HEK293T (cell line): ENCODE results near the gene ZBTB11.
"Not testable (repeated sequence)": the region's sequence is repeated elsewhere in the genome, so short reads cannot be mapped to it uniquely, and the experiment has no call there.

Source experiments
- CTCF ChIA-PET: fragments of 350-600 bp; formaldehyde crosslinking; extraction: SDS; loops from one replicate; lab custom pipeline; 2021; ENCODE audit warnings: antibody characterized with exemption, inconsistent platforms; lab: Yijun Ruan, JAX
- POLR2A ChIA-PET: fragments of 350-600 bp; formaldehyde crosslinking; extraction: SDS; loops from one replicate; lab custom pipeline; 2020; ENCODE audit warnings: antibody characterized with exemption, inconsistent platforms; lab: Yijun Ruan, JAX
- DNase-seq: peaks from one replicate; pipeline ENCODE4 v3.0.0; 2012; ENCODE audit warnings: mixed read lengths; ENCODE audit errors: extremely low spot score
- ARNT ChIP-seq: fragments of 450-650 bp; IDR thresholded peaks from 2 replicates; pipeline ENCODE4 v1.6.1; 2017; ENCODE audit warnings: mild to moderate bottlenecking
- BHLHE40 ChIP-seq: fragments of 450-650 bp; IDR thresholded peaks from 2 replicates; pipeline ENCODE4 v1.6.1; 2016; ENCODE audit warnings: mild to moderate bottlenecking, moderate library complexity, borderline replicate concordance
- CTBP1 ChIP-seq: fragments of 450-650 bp; IDR thresholded peaks from 2 replicates; pipeline ENCODE4 v1.6.1; 2016; ENCODE audit warnings: borderline replicate concordance
- ELF4 ChIP-seq: fragments of 450-650 bp; IDR thresholded peaks from 2 replicates; pipeline ENCODE4 v1.6.1; 2017; ENCODE audit warnings: antibody characterized with exemption
- FOXA1 ChIP-seq: fragments of 450-650 bp; IDR thresholded peaks from 2 replicates; pipeline ENCODE4 v1.6.1; 2016; ENCODE audit warnings: mild to moderate bottlenecking
- FOXK2 ChIP-seq: fragments of 450-650 bp; IDR thresholded peaks from 2 replicates; pipeline ENCODE4 v1.6.1; 2016; ENCODE audit warnings: mild to moderate bottlenecking
- FOXM1 ChIP-seq: fragments of 450-650 bp; IDR thresholded peaks from 2 replicates; pipeline ENCODE4 v1.6.1; 2017; ENCODE audit warnings: mild to moderate bottlenecking, borderline replicate concordance
- HDGF ChIP-seq: fragments of 450-650 bp; IDR thresholded peaks from 2 replicates; pipeline ENCODE4 v1.6.1; 2017; ENCODE audit warnings: antibody characterized with exemption, borderline replicate concordance
- L3MBTL2 ChIP-seq: fragments of 450-650 bp; conservative IDR thresholded peaks from 2 replicates; pipeline ENCODE4 v1.6.1; 2016; ENCODE audit warnings: mild to moderate bottlenecking
- LEF1 ChIP-seq: fragments of 450-650 bp; IDR thresholded peaks from 2 replicates; pipeline ENCODE4 v1.6.1; 2017; ENCODE audit warnings: mild to moderate bottlenecking, borderline replicate concordance
- NFRKB ChIP-seq: fragments of 450-650 bp; IDR thresholded peaks from 2 replicates; pipeline ENCODE4 v1.6.1; 2016; ENCODE audit warnings: mild to moderate bottlenecking, moderate library complexity
- PKNOX1 ChIP-seq: fragments of 450-650 bp; IDR thresholded peaks from 2 replicates; pipeline ENCODE4 v1.6.1; 2016
- SP1 ChIP-seq: fragments of 450-650 bp; IDR thresholded peaks from 2 replicates; pipeline ENCODE4 v1.6.1; 2017
- SUZ12 ChIP-seq: fragments of 450-650 bp; IDR thresholded peaks from 2 replicates; pipeline ENCODE4 v1.6.1; 2016; ENCODE audit warnings: mild to moderate bottlenecking
- TARDBP ChIP-seq: fragments of 450-650 bp; IDR thresholded peaks from 2 replicates; pipeline ENCODE4 v1.6.1; 2016
- ZNF384 ChIP-seq: fragments of 450-650 bp; IDR thresholded peaks from 2 replicates; pipeline ENCODE4 v1.6.1; 2016

ZBTB11 gene

DNA sequence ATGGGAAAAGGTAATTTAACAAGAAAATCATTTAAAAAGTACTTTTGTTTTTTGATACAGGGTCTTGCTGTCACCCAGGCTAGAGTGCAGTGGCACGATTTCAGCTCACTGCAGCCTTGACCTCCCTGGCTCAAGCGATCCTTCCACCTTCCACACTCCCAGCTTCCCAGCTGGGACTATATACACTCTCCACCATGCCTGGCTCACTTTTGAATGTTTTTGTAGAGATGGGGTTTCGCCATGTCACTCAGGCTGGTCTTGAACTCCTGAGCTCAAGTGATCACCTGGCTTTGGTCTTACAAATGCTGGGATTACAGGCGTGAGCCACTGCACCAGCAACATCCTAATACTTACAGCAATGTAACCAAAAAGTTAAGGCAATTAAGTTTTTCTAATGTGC lies 3.5 kb upstream of the ZBTB11 start:
- DNase-seq = no peak
- ChIA-PET CTCF (no interaction called here), POLR2A (interaction anchor here (0.8 to 1.6 kb wide), 2 partner anchors 11 to 119 kb away, joined by 3 read pairs; partner anchors contain the start of gene TRMT10C)
- no peak for TF ChIP-seq L3MBTL2
- TF ChIP-seq FOXK2 = no peak
- TF ChIP-seq LEF1 = no peak
- no peak for TF ChIP-seq ELF4
- TF ChIP-seq SUZ12 = no peak
- TF ChIP-seq FOXA1 = no peak

GRCh38 chr3:101678837-101679236 lies 1.9 kb upstream of the ZBTB11 start:
- CTCF ChIA-PET, DNase-seq: not testable (repeated sequence)
- POLR2A ChIA-PET = interaction anchor here (3.5 to 3.9 kb wide), 2 partner anchors 7 to 105 kb away, joined by 23 to 57 read pairs; partner anchors contain the start of genes PCNP and RPL24

GRCh38 chr3:101677436-101678286 lies 729 bp upstream of the ZBTB11 start:
- CTCF ChIA-PET = interaction anchor here (0.6 kb wide), 3 partner anchors 8 to 596 kb away, joined by 3 read pairs; no protein-coding TSS in a partner anchor
- DNase-seq = no peak
- POLR2A ChIA-PET = interaction anchor here (1.1 to 3.9 kb wide), 7 partner anchors 8 to 116 kb away, joined by 3 to 57 read pairs (median 8); partner anchors contain the start of genes CEP97, PCNP, RPL24 and TRMT10C
- TF ChIP-seq FOXA1 = no peak
- no peak for TF ChIP-seq FOXK2
- TF ChIP-seq TARDBP = no peak
- TF ChIP-seq NFRKB = peak; percentile 14; the same call in 1 of the 2 replicates
- TF ChIP-seq L3MBTL2 = no peak
- TF ChIP-seq ZNF384 = no peak

GRCh38 chr3:101676216-101676764 lies 642 bp downstream of the ZBTB11 start:
- CTCF ChIA-PET = interaction anchor here (0.7 kb wide), 1 partner anchor 166 kb away, joined by 3 read pairs; no protein-coding TSS in a partner anchor
- TF ChIP-seq HDGF = 0 out of 2 replicates have a peak, but pooled peaks have one; percentile 36
- no peak for TF ChIP-seq FOXA1
- DNase-seq = peak; percentile 87
- POLR2A ChIA-PET = interaction anchor here (0.6 to 3.9 kb wide), 9 partner anchors 9 to 164 kb away, joined by 3 to 57 read pairs (median 6); partner anchors contain the start of genes CEP97, PCNP, RPL24 and TRMT10C

- POLR2A ChIA-PET = interaction anchor here (0.6 to 3.9 kb wide), 7 partner anchors 10 to 164 kb away, joined by 3 to 57 read pairs (median 8); partner anchors contain the start of genes CEP97, PCNP, RPL24 and TRMT10C
- peak; percentile 25 for DNase-seq
- no peak for TF ChIP-seq BHLHE40
- no peak for TF ChIP-seq ZNF384
- no peak for TF ChIP-seq TARDBP
- TF ChIP-seq SP1 = no peak
- no peak for TF ChIP-seq FOXM1
- no peak for TF ChIP-seq PKNOX1
- no peak for TF ChIP-seq L3MBTL2
- TF ChIP-seq ARNT = no peak
- no peak for TF ChIP-seq LEF1
- no peak for TF ChIP-seq SUZ12
- TF ChIP-seq FOXK2 = no peak
- TF ChIP-seq CTBP1 = no peak
- TF ChIP-seq ELF4 = no peak
- no peak for TF ChIP-seq FOXA1
- no peak for TF ChIP-seq NFRKB
- TF ChIP-seq HDGF = no peak
- CTCF ChIA-PET = no interaction called here
These were observed 1.2 kb downstream of the ZBTB11 start for GRCh38 chr3:101675709-101676215.

- ChIA-PET POLR2A (interaction anchor here (1.3 to 3.1 kb wide), 2 partner anchors 10 to 101 kb away, joined by 4 to 17 read pairs; partner anchors contain the start of gene PCNP), CTCF (interaction anchor here (0.9 kb wide), 1 partner anchor 39 kb away, joined by 4 read pairs; no protein-coding TSS in a partner anchor)
- no peak for TF ChIP-seq FOXA1
- no peak for TF ChIP-seq PKNOX1
- TF ChIP-seq BHLHE40 = no peak
- no peak for TF ChIP-seq SUZ12
- TF ChIP-seq CTBP1 = no peak
- no peak for TF ChIP-seq LEF1
- no peak for TF ChIP-seq NFRKB
- no peak for TF ChIP-seq FOXM1
- TF ChIP-seq HDGF = no peak
- no peak for TF ChIP-seq L3MBTL2
- no peak for TF ChIP-seq ZNF384
- TF ChIP-seq FOXK2 = no peak
- no peak for DNase-seq
These were observed 2.4 kb downstream of the ZBTB11 start for GRCh38 chr3:101674518-101674917.
